HCT116 (cell line): ENCODE results near the gene SP3. TPM values are rescaled to one million over a fixed set of nuclear protein-coding genes. Genes with fewer than 3 reads are reported as not detected.

Experiments used
- ATAC-seq: fragments of 200-7000 bp; cut with Tn5 transposase; 2 replicates; pipeline ENCODE4 v1.9.1; 2020; ENCODE audit warnings: mild to moderate bottlenecking, moderate library complexity
- BruUV-seq: library from RNA; stranded (reverse); fragments of 400-500 nt; replicated peaks from 2 replicates; lab custom pipeline; 2021; lab: Mats Ljungman, UMichigan
- CTCF ChIA-PET: fragments of 300-600 bp; sonication (Branson Sonifier 250); formaldehyde crosslinking; loops from one replicate; lab custom pipeline; 2021; ENCODE audit warnings: antibody characterized with exemption; lab: Charles Lee
- POLR2A ChIA-PET: fragments of 300-600, 350-600 bp; sonication (Branson Sonifier 250); formaldehyde crosslinking; loops from one replicate; lab custom pipeline; 2021; ENCODE audit warnings: antibody characterized with exemption; lab: Charles Lee
- RAD21 ChIA-PET, 2 experiments: fragments of 300-600 bp; sonication (Branson Sonifier 250); formaldehyde crosslinking; loops; one replicate each; lab custom pipeline; 2023; ENCODE audit warnings: low total read pairs in 2 of 2; ENCODE audit not compliant: uncharacterized antibody in 2 of 2, unreplicated experiment in 2 of 2, low non-redundant PET in 1 of 2; lab: Charles Lee
- DNase-seq: peaks from one replicate; pipeline ENCODE4 v3.0.0-alpha.2; 2010; ENCODE audit warnings: low read depth, low spot score
- H2AFZ ChIP-seq: fragments of 200-600 bp; shearing (Covaris generic), sonication (generic); 2 replicates; pipeline ENCODE4 v1.6.1; 2017; ENCODE audit warnings: low read depth, mixed run types, mixed read lengths, antibody characterized with exemption, low read length; ENCODE audit not compliant: poor library complexity, severe bottlenecking
- H3K27ac ChIP-seq: 2 replicates; pipeline ENCODE4 v1.5.1; 2012; ENCODE audit warnings: low read depth, low read length
- H3K27me3 ChIP-seq: fragments of 200-600 bp; sonication (generic); 2 replicates; pipeline ENCODE4 v1.6.1; 2016; ENCODE audit warnings: mixed run types, low read length, mixed read lengths; ENCODE audit not compliant: insufficient read depth
- H3K36me3 ChIP-seq, 2 experiments: fragments of 200-500 bp in 1 of 2; fragments of 200-600 bp in 1 of 2; sonication (Bioruptor generic) in 1 of 2; sonication (generic) in 1 of 2; 2 replicates each; pipeline versions ENCODE4 v1.5.1 to v1.6.1; 2014 to 2016; ENCODE audit warnings: low read length in 2 of 2, inconsistent platforms in 1 of 2, mixed read lengths in 1 of 2, mixed run types in 1 of 2; ENCODE audit not compliant: insufficient read depth in 2 of 2, control insufficient read depth in 1 of 2
- H3K4me1 ChIP-seq, 2 experiments: fragments of 200-600 bp in 1 of 2; sonication (generic) in 1 of 2; 2 replicates each; pipeline versions ENCODE4 v1.5.1 to v1.6.1; 2012 to 2017; ENCODE audit warnings: low read length in 2 of 2, inconsistent platforms in 1 of 2, mild to moderate bottlenecking in 1 of 2, mixed read lengths in 1 of 2, mixed run types in 1 of 2, moderate library complexity in 1 of 2; ENCODE audit not compliant: insufficient read depth in 2 of 2, control insufficient read depth in 1 of 2
- H3K4me2 ChIP-seq: fragments of 200-600 bp; sonication (generic); 2 replicates; pipeline ENCODE4 v1.6.1; 2017; ENCODE audit warnings: mixed run types, low read length, mixed read lengths
- H3K4me3 ChIP-seq, 2 experiments: fragments of 200-600 bp in 1 of 2; sonication (generic) in 1 of 2; replicated peaks in 1 of 2; 2 replicates each; pipeline ENCODE4 v1.5.1; 2011 to 2016; ENCODE audit warnings: low read length in 2 of 2, control low read depth in 1 of 2, low read depth in 1 of 2, mild to moderate bottlenecking in 1 of 2, mixed read lengths in 1 of 2, mixed run types in 1 of 2
- H3K79me2 ChIP-seq: fragments of 200-600 bp; sonication (generic); 2 replicates; pipeline ENCODE4 v1.6.1; 2017; ENCODE audit warnings: mild to moderate bottlenecking, mixed run types, low read length, moderate library complexity, mixed read lengths; ENCODE audit not compliant: insufficient read depth
- H3K9ac ChIP-seq: fragments of 200-600 bp; sonication (generic); 2 replicates; pipeline ENCODE4 v1.6.1; 2016; ENCODE audit warnings: low read length, mixed read lengths
- H3K9me2 ChIP-seq: fragments of 200-600 bp; sonication (generic), shearing (Covaris generic); 2 replicates; pipeline ENCODE4 v1.6.1; 2017; ENCODE audit warnings: mixed run types, mild to moderate bottlenecking, moderate library complexity; ENCODE audit not compliant: insufficient read depth
- H3K9me3 ChIP-seq, 2 experiments: fragments of 200-500 bp in 1 of 2; fragments of 200-600 bp in 1 of 2; sonication (Bioruptor generic) in 1 of 2; sonication (generic) in 1 of 2; 2 replicates each; pipeline ENCODE4 v1.6.1; 2014 to 2017; ENCODE audit warnings: low read length in 2 of 2, mixed read lengths in 2 of 2, inconsistent platforms in 1 of 2, low read depth in 1 of 2, mild to moderate bottlenecking in 1 of 2, mixed run types in 1 of 2, moderate library complexity in 1 of 2; ENCODE audit not compliant: control insufficient read depth in 1 of 2, insufficient read depth in 1 of 2
- H4K20me1 ChIP-seq: fragments of 200-600 bp; sonication (generic), shearing (Covaris generic); 2 replicates; pipeline ENCODE4 v1.6.1; 2017; ENCODE audit warnings: mixed run types, mild to moderate bottlenecking, moderate library complexity; ENCODE audit not compliant: insufficient read depth
- CBX3 ChIP-seq: IDR thresholded peaks from 2 replicates; pipeline ENCODE4 v1.6.1; 2012; ENCODE audit warnings: low read depth
- ELF1 ChIP-seq: IDR thresholded peaks from 2 replicates; pipeline ENCODE4 v1.6.1; 2012; ENCODE audit warnings: low read depth, borderline replicate concordance
- EZH2phosphoT487 ChIP-seq: fragments of 200-600 bp; IDR thresholded peaks from 2 replicates; pipeline ENCODE4 v1.6.1; 2018; ENCODE audit warnings: antibody characterized with exemption, borderline replicate concordance
- MAX ChIP-seq: IDR thresholded peaks from 2 replicates; pipeline ENCODE4 v1.6.1; 2012
- POLR2AphosphoS5 ChIP-seq: IDR thresholded peaks from 2 replicates; pipeline ENCODE4 v1.6.1; 2011; ENCODE audit warnings: mild to moderate bottlenecking, low read depth, low read length, moderate library complexity
- RAD21 ChIP-seq: IDR thresholded peaks from 2 replicates; pipeline ENCODE4 v1.6.1; 2012; ENCODE audit warnings: low read depth, mild to moderate bottlenecking
- SRF ChIP-seq: IDR thresholded peaks from 2 replicates; pipeline ENCODE4 v1.6.1; 2012; ENCODE audit warnings: low read depth
- TCF7L2 ChIP-seq: IDR thresholded peaks from 2 replicates; pipeline ENCODE4 v1.7.0; 2011; ENCODE audit warnings: borderline replicate concordance, inconsistent platforms; ENCODE audit not compliant: insufficient read depth, insufficient read length; ENCODE audit errors: extremely low read depth
- ZNF274 ChIP-seq: fragments of 200-500 bp; sonication (Bioruptor generic); IDR thresholded peaks from 2 replicates; pipeline ENCODE4 v1.6.1; 2014; ENCODE audit warnings: mild to moderate bottlenecking, low read depth, low read length, inconsistent platforms
- intact Hi-C: fragments of 100-400 bp; cut with micrococcal nuclease; formaldehyde crosslinking; loops from 2 replicates; pipeline ENCODE4 v1.10.0; 2022
- total RNA-seq: library from RNA; stranded (reverse); gene quantifications from one replicate; pipeline ENCODE4 v1.2.1, GENCODE V29; 2021; ENCODE audit not compliant: unreplicated experiment
- TF ChIP-seq, protein P1 (sequence below), 3 experiments: fragments of 200-600 bp in 1 of 3; sonication (generic) in 1 of 3; IDR thresholded peaks in 2 of 3; conservative IDR thresholded peaks in 1 of 3; 2 replicates each; pipeline ENCODE4 v1.5.1; 2012 to 2017; ENCODE audit warnings: low read depth in 2 of 3, low read length in 2 of 3, antibody characterized with exemption in 1 of 3, borderline replicate concordance in 1 of 3, control low read depth in 1 of 3, mild to moderate bottlenecking in 1 of 3, mixed read lengths in 1 of 3, mixed run types in 1 of 3, moderate library complexity in 1 of 3; ENCODE audit not compliant: insufficient read depth in 1 of 3
- TF ChIP-seq, protein P2 (sequence below): IDR thresholded peaks from 2 replicates; pipeline ENCODE4 v1.6.1; 2012
- TF ChIP-seq, protein P3 (sequence below): IDR thresholded peaks from 2 replicates; pipeline ENCODE4 v1.6.1; 2011; ENCODE audit warnings: mild to moderate bottlenecking, low read length, moderate library complexity; ENCODE audit not compliant: insufficient replicate concordance; ENCODE audit errors: extremely low read depth

SP3 gene
- total RNA-seq, 1 experiment from 2014 or later, result 98.0 TPM

GRCh38 chr2:173903601-173904394 lies 61.4 kb downstream of the SP3 start:
- no peaks in the 10 kb centered on the region for H3K9me2 ChIP-seq
- peaks cover 5 to 9% of the 10 kb centered on the region in 2 experiments; a peak in 2 of 4 replicates for H3K36me3 ChIP-seq
- H3K4me2 ChIP-seq, result no peak overlapping the region
- ChIA-PET POLR2A (no interaction called here), RAD21 (no interaction called here), CTCF (no interaction called here)
- no peak overlapping the region for H3K4me3 ChIP-seq
- no peak for ATAC-seq
- intact Hi-C loops, result no loop called here
- no peaks in the 10 kb centered on the region for H3K4me1 ChIP-seq
- H3K27me3 ChIP-seq, result no peaks in the 10 kb centered on the region
- BruUV-seq, result no TSS peak
- TF ChIP-seq, protein P1, sequence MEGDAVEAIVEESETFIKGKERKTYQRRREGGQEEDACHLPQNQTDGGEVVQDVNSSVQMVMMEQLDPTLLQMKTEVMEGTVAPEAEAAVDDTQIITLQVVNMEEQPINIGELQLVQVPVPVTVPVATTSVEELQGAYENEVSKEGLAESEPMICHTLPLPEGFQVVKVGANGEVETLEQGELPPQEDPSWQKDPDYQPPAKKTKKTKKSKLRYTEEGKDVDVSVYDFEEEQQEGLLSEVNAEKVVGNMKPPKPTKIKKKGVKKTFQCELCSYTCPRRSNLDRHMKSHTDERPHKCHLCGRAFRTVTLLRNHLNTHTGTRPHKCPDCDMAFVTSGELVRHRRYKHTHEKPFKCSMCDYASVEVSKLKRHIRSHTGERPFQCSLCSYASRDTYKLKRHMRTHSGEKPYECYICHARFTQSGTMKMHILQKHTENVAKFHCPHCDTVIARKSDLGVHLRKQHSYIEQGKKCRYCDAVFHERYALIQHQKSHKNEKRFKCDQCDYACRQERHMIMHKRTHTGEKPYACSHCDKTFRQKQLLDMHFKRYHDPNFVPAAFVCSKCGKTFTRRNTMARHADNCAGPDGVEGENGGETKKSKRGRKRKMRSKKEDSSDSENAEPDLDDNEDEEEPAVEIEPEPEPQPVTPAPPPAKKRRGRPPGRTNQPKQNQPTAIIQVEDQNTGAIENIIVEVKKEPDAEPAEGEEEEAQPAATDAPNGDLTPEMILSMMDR (IDR thresholded peaks at IDR 0.05 in 2 of 3, conservative IDR thresholded peaks at IDR 0.05 in 1 of 3; ENCODE audit: borderline replicate concordance in 1 of 3, insufficient read depth in 1 of 3, low read depth in 2 of 3, low read length in 2 of 3), result no peak
- TF ChIP-seq TCF7L2, result no peak
- no peak for TF ChIP-seq RAD21
- no peak for TF ChIP-seq SRF
- TF ChIP-seq, protein P2, sequence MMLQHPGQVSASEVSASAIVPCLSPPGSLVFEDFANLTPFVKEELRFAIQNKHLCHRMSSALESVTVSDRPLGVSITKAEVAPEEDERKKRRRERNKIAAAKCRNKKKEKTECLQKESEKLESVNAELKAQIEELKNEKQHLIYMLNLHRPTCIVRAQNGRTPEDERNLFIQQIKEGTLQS, result no peak
- TF ChIP-seq, protein P3, sequence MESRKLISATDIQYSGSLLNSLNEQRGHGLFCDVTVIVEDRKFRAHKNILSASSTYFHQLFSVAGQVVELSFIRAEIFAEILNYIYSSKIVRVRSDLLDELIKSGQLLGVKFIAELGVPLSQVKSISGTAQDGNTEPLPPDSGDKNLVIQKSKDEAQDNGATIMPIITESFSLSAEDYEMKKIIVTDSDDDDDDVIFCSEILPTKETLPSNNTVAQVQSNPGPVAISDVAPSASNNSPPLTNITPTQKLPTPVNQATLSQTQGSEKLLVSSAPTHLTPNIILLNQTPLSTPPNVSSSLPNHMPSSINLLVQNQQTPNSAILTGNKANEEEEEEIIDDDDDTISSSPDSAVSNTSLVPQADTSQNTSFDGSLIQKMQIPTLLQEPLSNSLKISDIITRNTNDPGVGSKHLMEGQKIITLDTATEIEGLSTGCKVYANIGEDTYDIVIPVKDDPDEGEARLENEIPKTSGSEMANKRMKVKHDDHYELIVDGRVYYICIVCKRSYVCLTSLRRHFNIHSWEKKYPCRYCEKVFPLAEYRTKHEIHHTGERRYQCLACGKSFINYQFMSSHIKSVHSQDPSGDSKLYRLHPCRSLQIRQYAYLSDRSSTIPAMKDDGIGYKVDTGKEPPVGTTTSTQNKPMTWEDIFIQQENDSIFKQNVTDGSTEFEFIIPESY, result no peak
- TF ChIP-seq CBX3, result no peak
- TF ChIP-seq ZNF274, result no peak
- TF ChIP-seq EZH2phosphoT487, result no peak
- no peak for TF ChIP-seq ELF1
- TF ChIP-seq MAX, result no peak
- no peak; the same call in 1 of the 2 replicates for TF ChIP-seq POLR2AphosphoS5
- H3K9me3 ChIP-seq, result no peaks in the 10 kb centered on the region
- no peak for DNase-seq
- no peaks in the 10 kb centered on the region for H4K20me1 ChIP-seq
- H2AFZ ChIP-seq, result no peak overlapping the region
- no peak overlapping the region for H3K9ac ChIP-seq
- no peaks in the 10 kb centered on the region for H3K79me2 ChIP-seq
- no peak overlapping the region for H3K27ac ChIP-seq
